Endothelial cell of umbilical vein (primary cell): ENCODE results near the gene LMAN1L.

ENCODE experiments used
- EZH2 ChIP-seq: IDR thresholded peaks from 2 replicates; pipeline ENCODE4 v1.6.1; 2012; ENCODE audit warnings: borderline replicate concordance, low read depth, mild to moderate bottlenecking, moderate library complexity, low read length, inconsistent platforms; ENCODE audit not compliant: severe bottlenecking
- POLR2A ChIP-seq: IDR thresholded peaks from 2 replicates; pipeline ENCODE4 v1.6.1; 2012; ENCODE audit warnings: low read depth, mild to moderate bottlenecking, control low read depth, low read length
- TF ChIP-seq, protein P1 (sequence below): IDR thresholded peaks from 2 replicates; pipeline ENCODE4 v1.6.1; 2011; ENCODE audit not compliant: insufficient read depth, insufficient read length

DNA sequence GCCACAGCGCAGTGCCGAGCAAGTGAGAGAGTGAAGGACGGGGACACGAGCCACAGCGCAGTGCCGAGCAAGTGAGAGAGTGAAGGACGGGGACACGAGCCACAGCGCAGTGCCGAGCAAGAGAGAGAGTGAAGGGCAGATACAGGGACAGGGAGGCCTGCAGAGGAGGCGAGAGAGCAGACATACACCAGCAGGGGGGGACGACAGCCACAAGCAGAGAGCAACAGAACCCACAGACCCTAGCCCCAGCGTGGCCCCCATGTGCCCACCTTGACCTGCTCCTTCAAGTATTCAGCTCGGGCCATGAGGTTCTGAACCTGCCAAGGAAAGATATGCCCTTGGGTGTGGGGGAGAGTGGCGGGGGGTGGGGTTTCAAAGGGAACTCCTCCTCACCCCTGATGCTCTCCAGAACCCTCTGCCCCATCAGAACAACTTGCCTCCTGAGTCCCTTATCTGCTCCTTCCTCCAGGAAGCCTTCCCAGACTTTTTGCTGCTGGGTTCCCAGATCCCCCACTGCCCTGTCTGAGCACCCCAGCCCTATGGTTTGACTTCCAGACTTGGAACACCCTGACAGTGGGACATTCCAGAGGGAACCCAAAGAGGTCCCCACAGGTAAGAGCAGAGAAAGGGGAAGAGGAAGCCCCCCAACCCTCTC is 25.0 kb downstream of the LMAN1L start:
- TF ChIP-seq, protein P1, sequence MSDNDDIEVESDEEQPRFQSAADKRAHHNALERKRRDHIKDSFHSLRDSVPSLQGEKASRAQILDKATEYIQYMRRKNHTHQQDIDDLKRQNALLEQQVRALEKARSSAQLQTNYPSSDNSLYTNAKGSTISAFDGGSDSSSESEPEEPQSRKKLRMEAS: no peak
- TF ChIP-seq POLR2A: no peak
- no peak for TF ChIP-seq EZH2
